GM10266 (cell line): ENCODE data around the gene TRPM8.

Experiments
- DNase-seq: peaks from one replicate; pipeline ENCODE4 v3.0.0; 2012; ENCODE audit errors: extremely low spot score
- TF ChIP-seq, protein P1 (sequence below): IDR thresholded peaks from 2 replicates; pipeline ENCODE4 v1.5.1; 2012; ENCODE audit warnings: mild to moderate bottlenecking, low read depth; ENCODE audit not compliant: control insufficient read depth, insufficient read depth; ENCODE audit errors: missing control alignments

Gene TRPM8

GRCh38 chr2:233936089-233936488, 18.9 kb downstream of the TRPM8 start:
- TF ChIP-seq, protein P1, sequence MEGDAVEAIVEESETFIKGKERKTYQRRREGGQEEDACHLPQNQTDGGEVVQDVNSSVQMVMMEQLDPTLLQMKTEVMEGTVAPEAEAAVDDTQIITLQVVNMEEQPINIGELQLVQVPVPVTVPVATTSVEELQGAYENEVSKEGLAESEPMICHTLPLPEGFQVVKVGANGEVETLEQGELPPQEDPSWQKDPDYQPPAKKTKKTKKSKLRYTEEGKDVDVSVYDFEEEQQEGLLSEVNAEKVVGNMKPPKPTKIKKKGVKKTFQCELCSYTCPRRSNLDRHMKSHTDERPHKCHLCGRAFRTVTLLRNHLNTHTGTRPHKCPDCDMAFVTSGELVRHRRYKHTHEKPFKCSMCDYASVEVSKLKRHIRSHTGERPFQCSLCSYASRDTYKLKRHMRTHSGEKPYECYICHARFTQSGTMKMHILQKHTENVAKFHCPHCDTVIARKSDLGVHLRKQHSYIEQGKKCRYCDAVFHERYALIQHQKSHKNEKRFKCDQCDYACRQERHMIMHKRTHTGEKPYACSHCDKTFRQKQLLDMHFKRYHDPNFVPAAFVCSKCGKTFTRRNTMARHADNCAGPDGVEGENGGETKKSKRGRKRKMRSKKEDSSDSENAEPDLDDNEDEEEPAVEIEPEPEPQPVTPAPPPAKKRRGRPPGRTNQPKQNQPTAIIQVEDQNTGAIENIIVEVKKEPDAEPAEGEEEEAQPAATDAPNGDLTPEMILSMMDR: no peak
- no peak for DNase-seq

- no peak for DNase-seq
- TF ChIP-seq, protein P1: no peak
Measured at GRCh38 chr2:233938676-233939370, 21.6 kb downstream of the TRPM8 start.

DNA sequence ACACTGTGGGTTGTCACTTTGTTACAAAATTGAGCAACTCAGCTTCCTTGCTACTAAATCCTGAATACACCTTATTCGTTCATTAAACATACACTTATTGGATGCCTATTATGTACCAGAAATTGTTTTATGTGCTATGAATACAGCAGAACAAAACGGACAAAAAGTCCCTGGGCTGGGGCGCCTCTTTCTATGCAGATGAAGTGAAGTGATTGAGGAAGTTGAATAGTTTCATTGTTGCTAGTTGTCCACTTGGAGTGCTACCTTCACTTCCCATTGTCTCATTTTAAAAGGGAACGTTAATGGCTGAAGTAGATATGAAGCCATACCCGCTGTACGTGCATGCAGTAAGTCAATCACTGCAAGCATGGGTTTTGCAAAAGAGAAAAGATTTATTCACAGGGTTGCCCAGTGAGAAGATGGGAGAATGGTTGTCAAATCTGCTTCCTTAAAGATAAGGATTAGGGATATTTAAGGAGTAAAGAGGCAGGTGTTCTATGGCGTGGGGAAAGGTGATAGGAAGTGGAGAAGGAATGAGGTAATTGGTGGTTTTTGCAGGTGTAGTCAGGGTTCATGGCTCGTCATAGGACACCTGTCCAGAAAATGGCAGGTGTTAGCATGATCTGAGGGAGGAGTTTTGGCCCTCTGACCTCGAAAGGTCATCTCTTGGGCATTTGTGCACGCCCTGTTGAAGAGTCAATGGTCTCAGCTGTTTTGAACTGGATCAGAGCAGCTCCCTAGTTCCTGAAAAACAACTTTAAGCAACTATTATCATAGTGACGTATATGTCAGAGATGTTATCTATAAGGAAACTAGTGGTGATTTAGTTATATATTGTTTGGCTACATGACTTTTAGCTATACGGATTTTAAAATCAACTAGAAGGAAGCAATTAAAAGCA, 23.5 kb downstream of the TRPM8 start:
- TF ChIP-seq, protein P1: no peak

GRCh38 chr2:233942731-233943130, 25.6 kb downstream of the TRPM8 start:
- no peak for DNase-seq
- TF ChIP-seq, protein P1: no peak

More for the DNA sequence above, 23.5 kb downstream of the TRPM8 start:
- DNase-seq: no peak

DNA sequence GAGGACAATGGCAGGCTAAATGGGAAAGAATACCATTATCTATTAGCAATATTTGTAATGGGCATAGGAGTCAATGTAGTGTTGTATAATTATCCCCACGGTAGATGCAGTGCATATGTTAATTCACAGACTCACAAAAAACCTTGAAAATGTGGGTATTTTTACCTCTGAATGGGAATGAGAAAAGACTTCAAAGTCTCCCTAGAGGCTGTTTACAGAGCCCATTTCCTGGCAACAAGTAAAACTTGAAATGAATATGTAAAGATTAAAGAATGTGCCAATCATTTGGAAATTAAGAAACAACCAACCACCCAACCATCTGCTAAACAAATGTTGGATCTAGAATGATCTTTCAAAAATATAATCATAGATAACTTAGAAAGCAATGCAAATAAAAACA, 27.1 kb downstream of the TRPM8 start:
- no peak for DNase-seq
- TF ChIP-seq, protein P1: no peak

GRCh38 chr2:233944722-233945121, 27.5 kb downstream of the TRPM8 start:
- DNase-seq: no peak
- TF ChIP-seq, protein P1: no peak

DNA sequence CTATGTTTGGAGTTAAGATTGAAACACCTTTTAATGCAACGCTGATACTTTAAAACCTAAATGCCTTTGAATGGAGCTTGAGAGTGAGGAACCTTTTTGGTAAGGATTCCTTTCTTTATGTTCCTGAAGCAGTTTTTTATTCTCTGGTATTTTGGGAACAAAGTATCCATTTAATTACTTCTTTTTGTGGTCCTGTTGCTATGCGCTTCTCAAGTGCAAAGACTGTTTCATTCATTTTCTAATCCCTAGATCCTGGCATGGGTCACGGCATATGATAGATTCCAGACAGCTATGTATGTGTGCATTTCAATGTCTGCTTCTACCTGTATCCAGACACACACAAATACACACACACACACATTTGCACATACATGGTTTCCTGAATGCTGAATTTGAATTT, 28.0 kb downstream of the TRPM8 start:
- TF ChIP-seq, protein P1: no peak
- no peak for DNase-seq
